Measurements from ENCODE around the gene GNL2.

GNL2 gene

DNA sequence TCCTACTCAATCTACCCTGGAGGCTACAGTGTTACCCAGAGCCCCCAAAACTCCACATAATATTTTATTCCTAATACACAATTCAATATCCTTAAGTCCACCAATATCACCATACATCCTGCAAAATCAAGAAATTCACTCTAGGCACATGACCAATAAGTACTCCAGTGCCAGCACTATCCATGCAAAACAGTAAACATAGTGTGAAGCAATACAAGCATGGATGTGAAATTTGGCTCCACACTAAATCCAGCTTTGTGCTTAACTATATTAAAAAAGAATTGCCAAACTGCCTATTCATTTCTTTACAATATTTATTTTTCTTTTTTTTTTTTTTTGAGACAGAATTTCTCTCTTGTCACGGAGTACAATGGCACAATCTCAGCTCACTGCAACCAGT lies 78.2 kb downstream of the GNL2 start:
- no peak for DNase-seq (ENCODE audit: low read depth in 1 of 2, low spot score in 1 of 2)

All from stimulated activated CD4-positive, alpha-beta T cell treated with anti-CD3 and anti-CD28 coated beads, Interleukin-15, amount 100 ng/mL, for 1 hour (primary cell).